Measurements from ENCODE around the gene IFNLR1. TPM values are rescaled to one million over a fixed set of nuclear protein-coding genes. Genes with fewer than 3 reads are reported as not detected.

IFNLR1 gene
- total RNA-seq, 1 donor from 2014 or later, result 3.1 TPM

DNA sequence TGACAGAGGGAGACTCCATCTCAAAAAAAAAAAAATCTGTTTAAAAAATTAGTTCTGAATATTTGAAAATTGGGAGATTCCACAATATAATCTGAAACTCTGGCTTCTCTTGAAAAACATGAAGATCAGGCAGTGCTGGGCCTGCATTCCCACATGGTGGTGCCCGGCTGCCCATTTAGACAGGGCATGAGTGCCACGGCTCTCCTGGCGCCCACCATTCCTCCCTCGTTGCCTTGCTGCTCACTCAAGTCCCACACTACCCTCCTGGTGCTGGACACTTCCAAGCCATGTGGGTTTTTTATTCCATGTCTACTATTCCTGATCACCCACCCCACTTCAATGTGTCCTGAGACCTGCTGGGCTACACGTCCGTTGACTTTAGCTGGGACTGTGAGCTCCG lies 64.3 kb downstream of the IFNLR1 start:
- no peak overlapping the region for H3K27ac Mint-ChIP-seq (ENCODE audit: unreplicated experiment)
- no peaks in the 10 kb centered on the region for H3K36me3 Mint-ChIP-seq (ENCODE audit: low read depth, unreplicated experiment)
- H3K4me1 Mint-ChIP-seq (ENCODE audit: unreplicated experiment), result no peaks in the 10 kb centered on the region
- no peaks in the 10 kb centered on the region for H3K9me3 Mint-ChIP-seq (ENCODE audit: unreplicated experiment)
- TF ChIP-seq, protein P1, sequence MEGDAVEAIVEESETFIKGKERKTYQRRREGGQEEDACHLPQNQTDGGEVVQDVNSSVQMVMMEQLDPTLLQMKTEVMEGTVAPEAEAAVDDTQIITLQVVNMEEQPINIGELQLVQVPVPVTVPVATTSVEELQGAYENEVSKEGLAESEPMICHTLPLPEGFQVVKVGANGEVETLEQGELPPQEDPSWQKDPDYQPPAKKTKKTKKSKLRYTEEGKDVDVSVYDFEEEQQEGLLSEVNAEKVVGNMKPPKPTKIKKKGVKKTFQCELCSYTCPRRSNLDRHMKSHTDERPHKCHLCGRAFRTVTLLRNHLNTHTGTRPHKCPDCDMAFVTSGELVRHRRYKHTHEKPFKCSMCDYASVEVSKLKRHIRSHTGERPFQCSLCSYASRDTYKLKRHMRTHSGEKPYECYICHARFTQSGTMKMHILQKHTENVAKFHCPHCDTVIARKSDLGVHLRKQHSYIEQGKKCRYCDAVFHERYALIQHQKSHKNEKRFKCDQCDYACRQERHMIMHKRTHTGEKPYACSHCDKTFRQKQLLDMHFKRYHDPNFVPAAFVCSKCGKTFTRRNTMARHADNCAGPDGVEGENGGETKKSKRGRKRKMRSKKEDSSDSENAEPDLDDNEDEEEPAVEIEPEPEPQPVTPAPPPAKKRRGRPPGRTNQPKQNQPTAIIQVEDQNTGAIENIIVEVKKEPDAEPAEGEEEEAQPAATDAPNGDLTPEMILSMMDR (IDR thresholded peaks at IDR 0.05; ENCODE audit: unreplicated experiment), result no peak
- H3K27me3 Mint-ChIP-seq (ENCODE audit: unreplicated experiment), result peaks cover 6% of the 10 kb centered on the region
- H3K4me3 Mint-ChIP-seq (ENCODE audit: unreplicated experiment), result no peak overlapping the region
- no peak for DNase-seq (ENCODE audit: low spot score)

DNA sequence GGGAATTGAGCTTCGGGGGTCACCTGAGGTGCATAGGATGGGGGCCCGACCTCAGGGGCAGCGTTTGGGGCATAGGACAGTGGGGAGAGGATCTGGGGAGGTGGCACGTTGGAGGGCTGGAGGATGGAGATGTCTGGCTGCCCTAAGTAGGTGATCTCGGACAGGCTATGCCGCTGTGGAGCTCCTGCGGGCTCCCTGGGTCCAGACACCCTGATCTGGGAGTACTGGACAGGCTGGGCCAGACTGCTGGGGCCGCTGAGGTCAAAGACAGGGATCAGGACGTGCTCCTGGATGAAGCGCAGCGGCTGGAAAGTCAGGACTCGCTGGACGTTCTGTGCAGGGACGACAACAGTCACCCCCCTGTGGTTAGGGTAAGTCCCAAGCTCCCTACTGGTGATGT lies 65.7 kb downstream of the IFNLR1 start:
- Mint-ChIP-seq H3K27me3 (ENCODE audit: unreplicated experiment) (peaks cover 6% of the 10 kb centered on the region), H3K4me1 (ENCODE audit: unreplicated experiment) (no peaks in the 10 kb centered on the region), H3K9me3 (ENCODE audit: unreplicated experiment) (no peaks in the 10 kb centered on the region), H3K36me3 (ENCODE audit: low read depth, unreplicated experiment) (no peaks in the 10 kb centered on the region), H3K4me3 (ENCODE audit: unreplicated experiment) (no peak overlapping the region), H3K27ac (ENCODE audit: unreplicated experiment) (no peak overlapping the region)
- no peak for DNase-seq (ENCODE audit: low spot score)
- TF ChIP-seq, protein P1 (IDR thresholded peaks at IDR 0.05; ENCODE audit: unreplicated experiment), result no peak

GRCh38 chr1:24120965-24121364 lies 66.1 kb downstream of the IFNLR1 start:
- TF ChIP-seq, protein P1 (IDR thresholded peaks at IDR 0.05; ENCODE audit: unreplicated experiment), result no peak
- no peaks in the 10 kb centered on the region for H3K4me1 Mint-ChIP-seq (ENCODE audit: unreplicated experiment)
- H3K27ac Mint-ChIP-seq (ENCODE audit: unreplicated experiment), result no peak overlapping the region
- peaks cover 6% of the 10 kb centered on the region for H3K27me3 Mint-ChIP-seq (ENCODE audit: unreplicated experiment)
- no peak for DNase-seq (ENCODE audit: low spot score)
- H3K36me3 Mint-ChIP-seq (ENCODE audit: low read depth, unreplicated experiment), result no peaks in the 10 kb centered on the region
- H3K9me3 Mint-ChIP-seq (ENCODE audit: unreplicated experiment), result no peaks in the 10 kb centered on the region
- H3K4me3 Mint-ChIP-seq (ENCODE audit: unreplicated experiment), result no peak overlapping the region

DNA sequence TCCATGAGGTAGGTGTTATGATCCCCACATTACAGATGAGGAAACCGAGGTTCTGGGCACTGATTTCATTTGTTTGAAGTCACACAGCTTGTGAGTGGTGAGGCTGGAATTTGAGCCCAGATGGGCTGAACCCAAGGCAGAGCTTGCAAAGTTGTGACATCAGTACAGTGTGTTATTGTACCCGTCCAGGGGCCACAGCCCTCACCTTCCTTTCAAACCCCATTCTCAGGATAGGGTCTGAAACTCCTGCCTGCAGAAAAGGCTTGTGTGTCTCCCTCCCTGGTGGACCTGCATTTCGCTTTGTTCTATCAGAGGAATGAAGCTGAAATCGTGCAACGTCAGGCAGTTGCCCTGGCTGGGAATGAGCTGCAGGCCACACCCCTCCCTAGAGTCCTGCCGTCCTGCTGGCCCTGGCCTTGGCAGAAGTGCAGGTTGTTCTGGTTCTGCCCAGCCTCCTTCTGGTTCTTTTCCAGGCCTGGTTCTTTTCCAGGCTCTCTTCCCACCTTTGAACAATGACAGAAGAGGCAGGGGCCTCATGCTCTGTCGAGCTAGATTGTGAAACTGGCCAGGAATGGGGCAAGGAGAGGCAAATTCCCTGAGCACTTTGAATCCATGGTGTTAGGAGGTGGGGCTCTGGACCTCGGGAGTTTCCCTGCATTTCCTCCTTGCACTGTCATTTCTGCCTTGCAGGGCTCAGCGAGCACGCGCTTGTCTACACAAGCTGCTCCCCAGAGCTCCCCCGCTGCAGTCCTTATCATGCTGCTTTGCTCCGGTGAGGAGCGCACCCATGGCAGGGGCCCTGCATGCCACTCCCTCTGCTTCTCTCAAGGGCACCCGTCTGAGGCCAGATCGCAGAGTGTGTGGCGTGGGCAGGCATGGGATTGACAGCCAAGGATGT lies 67.0 kb downstream of the IFNLR1 start:
- TF ChIP-seq, protein P1 (IDR thresholded peaks at IDR 0.05; ENCODE audit: unreplicated experiment), result no peak
- H3K4me3 Mint-ChIP-seq (ENCODE audit: unreplicated experiment), result no peak overlapping the region
- no peaks in the 10 kb centered on the region for H3K9me3 Mint-ChIP-seq (ENCODE audit: unreplicated experiment)
- no peak overlapping the region for H3K27ac Mint-ChIP-seq (ENCODE audit: unreplicated experiment)
- no peaks in the 10 kb centered on the region for H3K4me1 Mint-ChIP-seq (ENCODE audit: unreplicated experiment)
- H3K27me3 Mint-ChIP-seq (ENCODE audit: unreplicated experiment), result peaks cover 6% of the 10 kb centered on the region
- no peaks in the 10 kb centered on the region for H3K36me3 Mint-ChIP-seq (ENCODE audit: low read depth, unreplicated experiment)
- no peak for DNase-seq (ENCODE audit: low spot score)

GRCh38 chr1:24119489-24119858 lies 67.6 kb downstream of the IFNLR1 start:
- Mint-ChIP-seq H3K4me1 (ENCODE audit: unreplicated experiment) (no peaks in the 10 kb centered on the region), H3K27ac (ENCODE audit: unreplicated experiment) (no peak overlapping the region), H3K9me3 (ENCODE audit: unreplicated experiment) (no peaks in the 10 kb centered on the region), H3K27me3 (ENCODE audit: unreplicated experiment) (peaks cover 6% of the 10 kb centered on the region), H3K4me3 (ENCODE audit: unreplicated experiment) (no peak overlapping the region), H3K36me3 (ENCODE audit: low read depth, unreplicated experiment) (no peaks in the 10 kb centered on the region)
- TF ChIP-seq, protein P1 (IDR thresholded peaks at IDR 0.05; ENCODE audit: unreplicated experiment), result no peak
- no peak for DNase-seq (ENCODE audit: low spot score)
